HG02970 (cell line): ENCODE results near the gene IFT172.
A peak's percentile ranks its signal among the peaks of the same experiment; 100 is the strongest.

ENCODE experiments used
- ATAC-seq: cut with Tn5 transposase; IDR thresholded peaks from one replicate; pipeline ENCODE4 v1.9.1; 2021; ENCODE audit warnings: mild to moderate bottlenecking, moderate library complexity, moderate number of reproducible peaks; ENCODE audit not compliant: unreplicated experiment, low FRiP score

IFT172 gene

DNA sequence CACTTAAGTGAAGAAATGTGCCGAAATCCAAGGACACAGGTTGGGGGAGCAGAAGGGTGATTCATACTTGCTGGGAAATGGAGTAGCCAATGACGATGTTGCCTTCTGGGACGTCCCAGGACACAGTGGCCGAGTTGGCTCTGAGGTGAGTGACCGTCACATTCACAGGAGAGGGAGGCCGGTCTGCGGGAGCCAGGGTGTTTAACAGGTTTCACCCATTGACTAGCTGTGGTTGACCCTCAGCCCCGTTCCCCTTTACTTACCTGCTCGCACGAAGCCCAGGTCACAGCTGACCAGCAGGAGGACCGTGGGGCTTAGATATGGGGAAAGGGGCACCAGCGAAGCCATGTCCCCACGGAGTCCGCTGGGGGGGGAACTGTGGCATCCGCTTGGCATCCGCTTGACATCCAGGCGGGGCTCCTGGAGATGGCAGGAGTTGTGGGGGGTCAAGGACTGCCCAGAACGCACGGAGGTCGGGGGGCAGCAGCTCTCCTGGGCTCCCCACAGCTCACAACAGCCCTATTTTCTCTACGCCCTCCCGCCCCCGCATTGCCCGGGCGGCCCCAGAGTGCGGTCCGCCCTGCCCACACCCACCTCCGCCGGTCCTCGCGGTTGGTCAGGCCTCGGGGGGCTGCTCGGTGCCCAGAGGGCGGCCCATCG lies 4.9 kb upstream of the IFT172 start:
- no peak for ATAC-seq

DNA sequence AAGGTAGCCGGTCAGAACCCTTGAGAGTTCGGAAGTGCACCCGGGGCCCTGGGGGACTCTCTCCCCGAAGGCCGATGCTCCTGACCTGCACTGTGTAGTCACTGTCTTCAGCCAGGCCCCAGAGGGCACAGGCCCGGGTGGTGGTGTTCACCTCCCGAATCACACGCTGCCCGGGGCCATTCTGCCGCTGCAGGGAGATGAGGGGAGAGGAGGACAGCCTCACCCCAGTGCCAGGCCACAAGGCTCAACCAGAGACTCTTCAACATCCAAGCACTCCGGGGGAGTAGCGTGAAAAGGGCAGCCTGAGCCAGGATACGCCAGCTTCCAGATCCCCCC lies 4.4 kb upstream of the IFT172 start:
- ATAC-seq, result no peak

DNA sequence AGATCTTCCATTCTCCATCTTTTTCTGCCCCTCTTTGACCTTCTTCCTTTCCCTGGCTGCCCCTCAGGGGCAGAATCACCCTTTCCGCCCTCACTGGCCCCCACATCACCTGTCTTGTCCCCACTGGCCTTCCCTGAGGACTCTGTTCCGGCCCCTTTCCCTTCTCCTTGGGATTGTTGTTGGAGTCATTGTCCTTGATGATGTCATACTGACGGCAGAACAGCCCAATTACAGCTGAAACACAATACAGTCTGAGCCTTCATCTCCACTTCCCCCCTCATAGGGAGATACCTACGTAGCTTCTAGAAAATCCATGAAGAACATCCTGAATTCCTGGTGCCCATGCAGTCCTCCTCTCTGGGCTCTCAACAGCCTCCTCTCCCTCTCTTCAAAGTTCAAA lies 3.0 kb upstream of the IFT172 start:
- no peak for ATAC-seq

DNA sequence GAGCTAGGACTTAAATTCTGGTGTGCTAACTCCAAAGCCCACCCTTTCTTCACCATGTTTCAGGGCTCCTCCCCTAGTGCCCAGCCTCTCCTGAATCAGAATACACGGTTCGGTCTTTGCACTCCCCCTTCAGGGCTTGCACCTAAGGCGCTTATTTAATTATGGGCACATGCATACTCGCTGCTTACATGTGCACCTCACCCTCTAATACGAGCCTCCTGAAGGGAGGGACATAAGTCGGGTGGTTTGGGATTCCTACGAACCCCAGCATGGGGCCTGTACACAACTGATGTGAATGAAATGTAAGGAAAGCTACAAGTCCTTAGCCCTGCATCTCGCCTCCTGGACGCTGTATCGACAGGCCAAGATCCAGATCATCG lies 435 bp downstream of the IFT172 start:
- ATAC-seq, result no peak

DNA sequence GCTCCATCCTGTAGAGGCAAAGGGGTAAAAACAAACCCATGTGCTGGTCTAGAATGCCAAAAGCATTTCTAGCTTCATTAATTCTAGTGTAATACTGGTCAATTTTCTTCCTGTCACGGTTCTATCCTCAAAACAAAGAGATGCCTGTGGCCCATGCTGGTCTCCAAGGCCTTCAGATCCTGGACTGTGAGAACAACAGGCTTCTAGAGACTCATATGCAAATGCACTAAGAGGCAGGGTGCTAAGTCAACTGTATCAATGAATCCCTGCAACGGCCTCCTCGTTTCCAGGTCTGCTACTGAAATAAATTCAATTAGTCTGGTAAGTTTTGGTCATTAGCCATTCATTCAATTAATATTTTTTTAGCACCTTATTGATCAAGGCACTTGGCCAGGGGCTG lies 4.0 kb downstream of the IFT172 start:
- no peak for ATAC-seq

DNA sequence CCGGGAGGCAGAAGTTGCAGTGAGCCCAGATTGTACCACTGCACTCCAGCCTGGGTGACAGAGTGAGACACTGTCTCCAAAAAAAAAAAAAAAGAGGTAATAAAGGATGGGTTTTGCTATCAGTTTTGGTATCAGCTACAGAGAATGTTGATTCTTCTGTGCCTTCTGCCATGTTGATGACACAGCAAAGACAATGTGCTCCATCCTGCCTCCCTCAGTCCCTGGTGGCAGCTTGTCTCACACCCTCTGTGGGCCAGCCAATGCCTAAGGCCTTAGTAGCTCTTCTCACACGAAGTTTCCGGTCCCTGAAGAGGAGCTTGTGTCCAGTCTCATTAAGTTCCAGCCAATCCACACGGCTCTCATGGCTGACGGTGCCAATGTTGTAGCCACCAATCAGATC lies 17.6 kb downstream of the IFT172 start:
- no peak for ATAC-seq

DNA sequence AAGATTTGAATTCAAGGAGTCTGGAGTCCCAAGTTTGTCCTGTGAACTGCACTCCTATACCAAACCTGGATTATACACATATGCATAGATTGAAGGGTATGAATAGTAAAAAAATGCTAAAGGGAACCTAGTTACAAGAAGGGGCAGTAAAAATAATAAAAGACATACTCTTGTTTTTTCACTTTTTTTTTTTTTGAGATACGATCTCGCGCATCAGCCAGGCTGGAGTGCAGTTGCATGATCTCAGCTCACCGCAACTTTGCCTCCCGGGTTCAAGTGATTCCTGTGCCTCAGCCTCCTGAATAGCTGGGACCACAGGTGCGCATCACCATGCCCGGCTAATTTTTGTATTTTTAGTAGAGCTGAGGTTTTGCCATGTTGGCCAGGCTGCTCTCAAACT lies 25.1 kb downstream of the IFT172 start:
- ATAC-seq, result no peak

DNA sequence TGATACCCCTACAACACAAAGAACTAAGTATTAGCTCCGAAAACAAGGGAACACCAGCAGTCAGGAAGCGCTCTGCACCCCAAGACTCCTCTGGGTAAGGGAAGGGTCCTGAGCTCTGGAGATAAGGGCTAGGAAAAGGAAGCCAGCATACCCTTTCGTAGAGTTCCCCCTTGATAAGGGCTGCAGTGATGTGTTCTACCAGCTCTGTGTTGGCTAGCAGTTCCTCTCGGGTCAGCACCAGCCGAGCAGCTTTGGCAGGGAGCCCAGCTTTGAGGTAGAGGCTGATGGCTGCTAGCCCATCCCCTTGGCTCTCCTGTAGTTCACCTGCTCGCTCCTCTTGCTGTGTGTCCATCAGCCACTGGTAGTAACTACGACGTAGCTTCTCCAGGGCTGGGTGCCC lies 28.4 kb downstream of the IFT172 start:
- ATAC-seq, result no peak

DNA sequence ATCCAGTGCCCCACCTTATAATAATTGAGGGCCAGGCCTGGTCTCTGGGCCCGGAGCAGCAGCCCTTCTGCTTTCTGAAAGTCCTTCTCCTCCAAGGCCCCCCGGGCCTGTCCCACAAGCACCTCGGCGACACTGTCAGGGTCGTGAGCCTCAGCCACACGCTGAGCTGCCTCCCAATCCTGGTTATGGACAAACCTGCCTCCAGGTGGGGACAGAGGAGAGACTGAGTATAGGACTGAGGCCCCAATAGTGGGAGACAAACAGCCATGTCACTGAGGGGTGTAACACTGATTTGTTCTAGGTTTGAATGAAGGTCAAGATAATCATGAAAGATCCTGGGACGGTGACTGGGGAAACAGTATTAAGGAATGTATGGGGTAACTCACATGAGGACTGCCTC lies 35.6 kb downstream of the IFT172 start:
- no peak for ATAC-seq

DNA sequence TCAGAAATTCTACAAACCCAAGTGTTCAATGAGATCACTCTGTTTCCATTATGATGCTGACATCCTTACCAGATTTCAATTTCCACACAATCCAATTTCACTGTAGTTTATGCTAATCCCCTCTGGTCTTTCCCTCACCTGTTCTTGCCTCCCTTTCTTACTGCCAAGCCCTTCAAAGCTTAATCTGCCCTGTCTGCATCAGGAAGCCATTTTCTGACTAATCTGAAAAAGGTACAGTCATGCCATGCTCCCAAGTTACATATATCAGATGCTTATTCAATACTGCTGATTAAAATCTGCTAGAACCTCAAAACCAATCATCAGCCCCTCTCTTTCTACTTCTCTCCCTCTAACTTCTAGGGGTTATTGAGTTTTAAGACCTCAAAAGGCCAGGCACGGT lies 38.4 kb downstream of the IFT172 start:
- no peak for ATAC-seq

DNA sequence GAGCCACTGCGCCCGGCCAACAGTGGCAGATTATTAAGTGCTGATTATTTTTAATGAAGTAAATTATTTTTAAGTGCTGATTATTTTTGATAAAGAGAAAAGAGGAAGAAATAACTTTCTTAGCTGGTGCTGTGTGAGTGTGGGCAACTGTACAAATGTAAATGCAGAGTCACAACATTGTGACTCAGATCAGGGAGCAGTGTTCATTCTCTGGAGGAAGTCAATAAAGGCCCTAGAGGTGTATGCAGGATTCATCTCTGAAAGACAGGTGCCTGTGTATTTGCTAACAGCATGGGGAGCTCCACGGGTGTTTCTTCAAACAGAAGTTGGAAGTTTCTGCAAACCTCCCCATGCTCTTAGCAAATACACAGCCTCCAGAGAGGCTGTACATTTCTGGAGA lies 41.2 kb downstream of the IFT172 start:
- no peak for ATAC-seq

DNA sequence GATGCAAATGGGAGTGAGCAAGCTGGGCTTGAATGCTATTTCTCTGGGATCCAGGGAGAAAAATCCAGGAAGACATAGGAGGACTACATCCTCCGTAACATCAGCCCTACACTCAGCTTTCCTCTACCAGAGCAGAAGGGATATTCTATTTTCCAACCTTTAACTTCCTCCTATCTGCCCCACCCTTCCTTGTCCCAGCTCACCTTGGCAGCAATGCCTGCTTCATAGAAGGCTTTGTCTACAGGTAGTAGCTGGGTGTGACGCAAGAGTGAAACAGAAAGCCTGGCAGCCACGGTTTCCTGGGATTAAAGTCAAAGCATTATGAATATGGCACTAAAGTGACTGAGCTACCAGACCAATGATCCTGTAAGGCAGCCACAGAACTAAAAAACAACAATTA lies 43.5 kb downstream of the IFT172 start:
- no peak for ATAC-seq

DNA sequence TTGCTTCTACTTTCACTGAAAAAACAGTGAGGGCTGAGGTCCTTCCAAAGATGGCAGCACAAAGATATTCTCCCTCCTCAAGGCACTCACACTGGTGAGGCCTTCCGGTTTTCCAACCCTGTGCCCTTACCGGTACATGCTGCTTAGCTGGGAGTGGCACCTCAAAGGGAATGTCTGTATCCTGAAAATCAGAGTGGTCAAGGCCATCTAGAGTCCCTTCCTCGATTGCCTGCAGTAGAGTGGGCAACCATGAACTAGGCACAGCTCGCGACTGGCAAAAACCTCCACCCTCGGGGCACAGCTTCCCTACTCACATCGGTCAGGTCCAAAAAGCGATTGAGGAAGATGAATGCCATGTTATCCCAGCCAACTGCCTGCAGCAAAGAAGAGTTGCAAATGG lies 43.9 kb downstream of the IFT172 start:
- ATAC-seq, result no peak

DNA sequence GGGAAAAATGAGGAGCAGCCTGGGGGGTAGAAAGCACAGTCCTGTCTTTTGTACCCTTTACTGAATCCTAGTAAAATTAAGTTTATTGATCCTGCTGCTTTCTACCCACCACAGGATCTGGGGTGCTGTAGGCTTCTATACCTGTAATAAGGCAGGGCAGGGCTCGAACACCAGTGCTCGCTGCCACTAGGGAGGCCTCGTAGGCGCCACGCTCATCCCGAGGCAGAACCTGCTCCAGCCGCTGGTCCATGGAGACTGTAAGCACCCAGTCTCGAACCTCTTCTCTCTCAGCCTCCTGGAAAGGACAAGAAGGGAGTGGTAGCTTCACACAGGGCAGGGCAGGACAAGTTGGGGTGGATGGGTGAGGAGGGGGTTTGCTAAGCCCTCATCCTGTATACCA lies 44.4 kb downstream of the IFT172 start:
- ATAC-seq, result no peak

DNA sequence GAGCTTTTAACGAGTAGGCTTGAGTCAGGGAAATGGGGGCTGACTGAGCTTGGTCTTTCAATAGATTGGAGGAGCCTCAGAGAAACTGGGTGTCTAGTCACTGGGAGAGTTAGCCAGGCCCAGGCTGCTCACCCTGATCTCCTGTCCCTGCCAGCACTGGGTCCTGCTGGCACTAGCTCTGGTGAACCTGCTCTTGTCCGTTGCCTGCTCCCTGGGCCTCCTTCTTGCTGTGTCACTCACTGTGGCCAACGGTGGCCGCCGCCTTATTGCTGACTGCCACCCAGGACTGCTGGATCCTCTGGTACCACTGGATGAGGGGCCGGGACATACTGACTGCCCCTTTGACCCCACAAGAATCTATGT lies 46.6 kb downstream of the IFT172 start:
- no peak for ATAC-seq

DNA sequence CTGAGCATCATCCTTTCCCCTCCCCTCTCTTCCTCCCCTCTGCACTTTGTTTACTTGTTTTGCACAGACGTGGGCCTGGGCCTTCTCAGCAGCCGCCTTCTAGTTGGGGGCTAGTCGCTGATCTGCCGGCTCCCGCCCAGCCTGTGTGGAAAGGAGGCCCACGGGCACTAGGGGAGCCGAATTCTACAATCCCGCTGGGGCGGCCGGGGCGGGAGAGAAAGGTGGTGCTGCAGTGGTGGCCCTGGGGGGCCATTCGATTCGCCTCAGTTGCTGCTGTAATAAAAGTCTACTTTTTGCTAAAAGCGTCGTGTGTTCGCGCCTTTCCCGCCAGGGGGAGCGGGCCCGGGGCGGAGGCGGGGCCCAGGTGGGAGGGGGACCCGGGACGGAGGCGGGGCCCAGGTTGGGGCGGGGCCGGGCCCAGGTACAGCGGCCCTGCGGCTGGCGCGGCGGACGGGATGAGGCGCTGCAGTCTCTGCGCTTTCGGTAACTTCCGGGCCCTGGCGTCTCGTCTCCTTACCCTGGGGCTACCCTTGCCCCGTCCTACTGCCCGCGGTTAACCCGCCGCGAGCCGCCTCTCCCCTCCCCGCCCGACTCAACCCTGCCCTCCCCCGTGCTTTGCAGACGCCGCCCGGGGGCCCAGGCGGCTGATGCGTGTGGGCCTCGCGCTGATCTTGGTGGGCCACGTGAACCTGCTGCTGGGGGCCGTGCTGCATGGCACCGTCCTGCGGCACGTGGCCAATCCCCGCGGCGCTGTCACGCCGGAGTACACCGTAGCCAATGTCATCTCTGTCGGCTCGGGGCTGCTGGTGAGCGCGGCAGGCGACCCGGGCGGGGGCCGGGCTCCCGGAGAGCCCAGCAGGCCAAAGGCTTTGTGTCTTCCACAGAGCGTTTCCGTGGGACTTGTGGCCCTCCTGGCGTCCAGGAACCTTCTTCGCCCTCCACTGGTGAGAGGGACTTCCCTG lies 47.3 kb downstream of the IFT172 start, which contains the start of gene KRTCAP3:
TSS of gene KRTCAP3 (plus strand) at position 424 of the 962 bp plus-strand sequence. CDS start at position 456, 32 bp downstream.
- no peak for ATAC-seq

DNA sequence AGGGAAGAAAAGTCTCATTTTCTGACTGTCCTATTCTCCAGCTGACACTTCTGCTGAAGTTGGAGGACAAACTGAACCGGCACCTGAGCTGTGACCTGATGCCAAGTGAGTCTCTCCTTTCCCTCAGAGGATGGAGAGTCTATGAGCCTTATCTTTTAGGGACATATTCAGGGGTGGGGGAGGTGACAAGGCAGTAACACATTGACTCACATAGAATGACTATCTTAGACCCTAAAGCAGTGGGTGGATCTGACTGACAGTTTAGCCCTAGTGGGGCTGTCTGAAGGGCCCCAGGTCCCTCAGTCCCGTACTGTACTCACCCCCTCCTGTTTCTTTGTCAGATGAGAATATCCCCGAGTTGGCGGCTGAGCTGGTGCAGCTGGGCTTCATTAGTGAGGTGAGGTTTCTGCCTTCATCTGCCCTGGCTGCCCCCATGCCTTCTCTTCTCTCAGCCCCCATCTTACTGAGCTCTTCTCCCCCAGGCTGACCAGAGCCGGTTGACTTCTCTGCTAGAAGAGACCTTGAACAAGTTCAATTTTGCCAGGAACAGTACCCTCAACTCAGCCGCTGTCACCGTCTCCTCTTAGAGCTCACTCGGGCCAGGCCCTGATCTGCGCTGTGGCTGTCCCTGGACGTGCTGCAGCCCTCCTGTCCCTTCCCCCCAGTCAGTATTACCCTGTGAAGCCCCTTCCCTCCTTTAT lies 48.2 kb downstream of the IFT172 start:
- no peak for ATAC-seq

DNA sequence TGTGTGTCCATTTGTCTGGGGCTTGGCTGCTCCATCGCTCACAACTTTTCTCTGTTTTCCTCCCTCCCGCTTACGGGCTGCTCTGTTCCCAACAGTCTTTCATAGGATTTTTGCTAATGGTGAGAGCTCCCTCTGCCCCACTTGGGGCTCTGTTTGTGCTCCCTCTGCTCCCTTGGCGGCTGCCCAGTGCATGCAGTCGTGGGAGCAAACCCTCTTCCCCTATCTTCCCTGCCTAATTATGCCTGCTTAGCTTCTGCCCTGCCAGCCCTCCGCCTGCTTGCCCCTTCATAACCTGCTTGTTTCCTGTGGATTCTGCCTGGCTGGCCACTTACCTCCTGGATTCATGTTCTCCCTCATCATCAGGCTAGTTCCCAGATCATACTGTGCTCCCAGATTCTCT lies 53.9 kb downstream of the IFT172 start:
- ATAC-seq, result no peak

DNA sequence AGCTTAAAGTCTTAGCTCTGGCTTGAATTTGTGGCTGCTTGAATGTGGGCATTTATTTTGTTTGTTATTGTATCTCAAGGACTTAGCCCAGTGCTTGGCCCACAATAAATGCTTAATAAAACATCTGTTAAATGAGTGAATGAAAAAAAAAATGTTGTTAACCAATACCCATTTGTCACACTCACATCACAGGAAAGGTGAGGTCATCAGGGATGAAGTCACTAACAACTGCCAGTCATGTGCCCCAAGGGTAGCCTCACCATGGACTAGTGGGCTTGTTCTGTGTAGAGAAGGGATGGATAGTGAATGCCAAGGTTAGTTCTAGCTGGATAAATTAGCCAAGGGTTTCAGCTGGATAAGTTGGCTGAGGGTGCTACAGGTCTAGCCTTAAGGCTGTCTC lies 58.1 kb downstream of the IFT172 start:
- ATAC-seq, result no peak

DNA sequence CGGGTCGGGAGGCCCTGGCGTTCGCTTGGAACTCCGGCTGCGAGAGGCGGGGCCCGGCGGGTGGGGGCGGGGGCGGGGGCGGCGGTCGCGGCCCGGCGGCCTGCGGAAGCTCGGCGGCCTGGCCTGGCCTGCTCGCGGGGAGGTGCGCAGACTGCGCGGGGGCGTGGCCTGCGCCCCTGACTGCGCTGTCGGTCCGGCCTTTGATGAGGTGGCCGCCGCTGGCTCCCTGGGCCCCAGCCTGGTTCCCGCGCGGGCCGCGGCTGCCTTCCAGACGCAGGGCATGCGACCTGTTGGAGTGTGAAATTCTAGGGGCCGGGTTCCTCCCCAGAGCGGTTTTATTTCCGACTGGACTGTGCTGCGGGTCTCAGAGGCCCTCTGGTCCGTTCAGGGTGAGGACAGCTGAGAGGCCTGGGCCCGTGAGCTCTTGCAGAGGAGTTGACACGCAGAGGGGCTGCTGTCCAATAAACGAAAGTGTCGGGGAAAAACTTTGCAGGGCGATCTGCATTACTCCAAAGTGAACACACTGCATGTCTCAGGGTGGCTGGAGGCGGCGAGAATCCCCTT lies 60.5 kb downstream of the IFT172 start:
- peak; percentile 77 for ATAC-seq
